Astrocyte of the cerebellum (primary cell): Measurements from ENCODE around the gene POLE4.

ENCODE experiments used
- DNase-seq: peaks from one replicate; pipeline ENCODE4 v3.0.0-alpha.2; 2011; ENCODE audit warnings: low read depth
- H3K4me3 ChIP-seq: 2 replicates; pipeline ENCODE4 v1.5.1; 2011; ENCODE audit warnings: mild to moderate bottlenecking, low read depth, low read length, moderate library complexity
- CTCF ChIP-seq: IDR thresholded peaks from 2 replicates; pipeline ENCODE4 v1.5.1; 2012; ENCODE audit warnings: low read length, low read depth, moderate library complexity, mild to moderate bottlenecking; ENCODE audit errors: missing control alignments
- in situ Hi-C: cut with HindIII; loops from 2 replicates; pipeline ENCODE4 v1.10.0; 2017; ENCODE audit warnings: low sequenced_read_pairs

POLE4 gene

GRCh38 chr2:74917702-74918619 lies 40.5 kb upstream of the POLE4 start:
- no peak for DNase-seq
- peak; percentile 16 for TF ChIP-seq CTCF
- H3K4me3 ChIP-seq: no peak overlapping the region
- in situ Hi-C loops: no loop called here

GRCh38 chr2:74919827-74920226 lies 38.6 kb upstream of the POLE4 start:
- peak overlapping the region; percentile 42 for H3K4me3 ChIP-seq
- peak; percentile 63 for TF ChIP-seq CTCF
- in situ Hi-C loops: no loop called here
- no peak for DNase-seq

- no peak for TF ChIP-seq CTCF
- in situ Hi-C loops: no loop called here
- no peak overlapping the region for H3K4me3 ChIP-seq
- DNase-seq: no peak
These were observed 37.2 kb upstream of the POLE4 start for GRCh38 chr2:74921236-74921736.

- no peak overlapping the region for H3K4me3 ChIP-seq
- DNase-seq: no peak
- TF ChIP-seq CTCF: no peak
- in situ Hi-C loops: no loop called here
These were observed 35.7 kb upstream of the POLE4 start for GRCh38 chr2:74922592-74923227.

- no peak overlapping the region for H3K4me3 ChIP-seq
- TF ChIP-seq CTCF: no peak
- no peak for DNase-seq
- in situ Hi-C loops: loop anchor here (25.0 kb wide), 1 partner anchor 488 kb away; no protein-coding TSS in a partner anchor
These were observed 33.8 kb upstream of the POLE4 start for GRCh38 chr2:74924463-74925265.

- no peak overlapping the region for H3K4me3 ChIP-seq
- no peak for DNase-seq
- in situ Hi-C loops: loop anchor here (25.0 kb wide), 1 partner anchor 487 kb away; no protein-coding TSS in a partner anchor
- no peak for TF ChIP-seq CTCF
These were observed 33.1 kb upstream of the POLE4 start for GRCh38 chr2:74925361-74925786.
